ENCODE data around the gene ZNF497. TPM values are rescaled to one million over a fixed set of nuclear protein-coding genes. Genes with fewer than 3 reads are reported as not detected.
A peak's percentile ranks its signal among the peaks of the same experiment; 100 is the strongest.

ZNF497 gene
- total and polyA plus RNA-seq, 2 experiments from 2014 or later: 1.6 to 4.3 TPM

DNA sequence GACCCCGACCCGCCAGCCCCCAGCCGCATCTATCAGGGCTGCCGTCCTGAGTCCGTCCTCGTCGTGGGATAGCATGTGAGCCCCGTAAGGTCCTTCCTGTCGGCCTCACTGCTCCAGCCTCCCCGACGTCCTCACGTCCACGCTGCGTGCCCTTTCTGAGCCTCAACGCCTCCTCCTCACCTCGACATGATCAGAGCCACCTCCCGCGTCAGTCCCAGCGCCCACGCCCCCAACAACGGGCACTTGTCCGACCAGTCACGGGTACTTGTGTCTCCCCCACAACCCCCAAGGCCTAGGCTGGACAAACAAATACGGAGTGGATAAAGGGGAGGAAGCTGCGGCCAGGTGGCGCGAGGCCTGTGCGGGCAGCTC, 665 bp downstream of the ZNF497 start:
- peak overlapping the region; percentile 93 for H3K4me3 ChIP-seq
- peak overlapping the region; percentile 88 for H3K4me2 ChIP-seq
- WGBS (ENCODE audit: low lambda C conversion rate, missing lambda C conversion rate): 3% methylated on average over 27 of the region's 28 CpGs
- peak; percentile 68 for DNase-seq (ENCODE audit: low spot score)
- H3K9me3 ChIP-seq (ENCODE audit: low read depth): no peaks in the 10 kb centered on the region
- H3K36me3 ChIP-seq (replicated peaks; ENCODE audit: insufficient read depth, low read depth): no peaks in the 10 kb centered on the region
- H3K9me2 ChIP-seq (replicated peaks; ENCODE audit: insufficient read depth): no peaks in the 10 kb centered on the region
- TF ChIP-seq, protein P1, sequence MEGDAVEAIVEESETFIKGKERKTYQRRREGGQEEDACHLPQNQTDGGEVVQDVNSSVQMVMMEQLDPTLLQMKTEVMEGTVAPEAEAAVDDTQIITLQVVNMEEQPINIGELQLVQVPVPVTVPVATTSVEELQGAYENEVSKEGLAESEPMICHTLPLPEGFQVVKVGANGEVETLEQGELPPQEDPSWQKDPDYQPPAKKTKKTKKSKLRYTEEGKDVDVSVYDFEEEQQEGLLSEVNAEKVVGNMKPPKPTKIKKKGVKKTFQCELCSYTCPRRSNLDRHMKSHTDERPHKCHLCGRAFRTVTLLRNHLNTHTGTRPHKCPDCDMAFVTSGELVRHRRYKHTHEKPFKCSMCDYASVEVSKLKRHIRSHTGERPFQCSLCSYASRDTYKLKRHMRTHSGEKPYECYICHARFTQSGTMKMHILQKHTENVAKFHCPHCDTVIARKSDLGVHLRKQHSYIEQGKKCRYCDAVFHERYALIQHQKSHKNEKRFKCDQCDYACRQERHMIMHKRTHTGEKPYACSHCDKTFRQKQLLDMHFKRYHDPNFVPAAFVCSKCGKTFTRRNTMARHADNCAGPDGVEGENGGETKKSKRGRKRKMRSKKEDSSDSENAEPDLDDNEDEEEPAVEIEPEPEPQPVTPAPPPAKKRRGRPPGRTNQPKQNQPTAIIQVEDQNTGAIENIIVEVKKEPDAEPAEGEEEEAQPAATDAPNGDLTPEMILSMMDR (IDR thresholded peaks at IDR 0.05; ENCODE audit: poor library complexity): no peak
- TF ChIP-seq EZH2phosphoT487 (IDR thresholded peaks at IDR 0.05; ENCODE audit: low read depth, severe bottlenecking, unreplicated experiment) (no peak), EZH2 (IDR thresholded peaks at IDR 0.05; ENCODE audit: borderline replicate concordance) (no peak)
- H3K27me3 ChIP-seq: no peaks in the 10 kb centered on the region
- peaks cover 8% of the 10 kb centered on the region for H3K79me2 ChIP-seq
- no peaks in the 10 kb centered on the region for H4K20me1 ChIP-seq (ENCODE audit: insufficient read depth, poor library complexity, severe bottlenecking)
- peaks cover 7% of the 10 kb centered on the region for H3K4me1 ChIP-seq (ENCODE audit: insufficient read depth)
- peak overlapping the region; percentile 100 for H3K27ac ChIP-seq
- peak overlapping the region; percentile 93 for H2AFZ ChIP-seq

DNA sequence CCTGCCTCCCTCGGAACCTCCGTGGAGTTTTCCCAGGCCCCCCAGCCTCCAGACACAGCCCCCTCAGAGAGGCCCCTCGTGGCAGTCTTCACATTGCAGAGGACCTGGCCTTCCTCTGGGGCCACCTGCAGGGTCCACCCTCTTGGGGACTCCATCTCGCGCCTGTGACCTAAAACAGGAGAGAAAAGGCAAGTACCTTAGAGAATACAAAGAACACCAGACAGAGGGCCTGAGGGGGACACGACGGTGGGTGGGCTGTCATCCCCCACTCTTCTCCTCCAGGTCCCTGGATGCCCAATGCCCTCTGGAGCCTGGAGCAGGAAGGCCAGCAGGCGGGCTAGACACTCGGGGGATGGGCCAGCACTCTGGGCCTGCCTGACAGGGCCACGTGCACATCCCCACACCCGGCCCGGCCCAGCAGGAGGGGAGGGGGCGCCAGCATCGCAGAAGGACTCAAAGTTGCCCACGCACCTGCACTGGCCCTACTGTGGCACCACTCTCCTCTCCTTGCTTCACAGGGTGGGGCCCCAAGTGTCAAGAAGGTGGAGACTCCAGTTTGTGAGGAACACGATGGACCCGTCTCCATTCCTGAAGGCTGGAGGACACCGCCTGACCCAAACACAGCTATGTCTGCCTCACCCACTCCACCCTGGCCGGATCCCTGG, 4.9 kb downstream of the ZNF497 start:
- TF ChIP-seq, protein P1 (IDR thresholded peaks at IDR 0.05; ENCODE audit: poor library complexity): no peak
- TF ChIP-seq EZH2phosphoT487 (IDR thresholded peaks at IDR 0.05; ENCODE audit: low read depth, severe bottlenecking, unreplicated experiment) (no peak), EZH2 (IDR thresholded peaks at IDR 0.05; ENCODE audit: borderline replicate concordance) (no peak)
- no peaks in the 10 kb centered on the region for H4K20me1 ChIP-seq (ENCODE audit: insufficient read depth, poor library complexity, severe bottlenecking)
- no peaks in the 10 kb centered on the region for H3K9me2 ChIP-seq (replicated peaks; ENCODE audit: insufficient read depth)
- no peaks in the 10 kb centered on the region for H3K27me3 ChIP-seq
- WGBS (ENCODE audit: low lambda C conversion rate, missing lambda C conversion rate): 82% methylated on average over 19 of the region's 19 CpGs
- H3K9me3 ChIP-seq (ENCODE audit: low read depth): no peaks in the 10 kb centered on the region
- peaks cover 7% of the 10 kb centered on the region for H3K4me1 ChIP-seq (ENCODE audit: insufficient read depth)
- H2AFZ ChIP-seq: no peak overlapping the region
- peaks cover 8% of the 10 kb centered on the region for H3K79me2 ChIP-seq
- no peak for DNase-seq (ENCODE audit: low spot score)
- no peaks in the 10 kb centered on the region for H3K36me3 ChIP-seq (replicated peaks; ENCODE audit: insufficient read depth, low read depth)
- H3K27ac ChIP-seq: no peak overlapping the region
- no peak overlapping the region for H3K4me2 ChIP-seq
- H3K4me3 ChIP-seq: no peak overlapping the region

GRCh38 chr19:58356766-58357480, 5.6 kb downstream of the ZNF497 start:
- Histone ChIP-seq H3K4me2 (no peak overlapping the region), H3K27me3 (no peaks in the 10 kb centered on the region), H3K79me2 (peaks cover 8% of the 10 kb centered on the region), H3K4me1 (ENCODE audit: insufficient read depth) (peaks cover 7% of the 10 kb centered on the region), H4K20me1 (ENCODE audit: insufficient read depth, poor library complexity, severe bottlenecking) (no peaks in the 10 kb centered on the region), H3K9me2 (replicated peaks; ENCODE audit: insufficient read depth) (no peaks in the 10 kb centered on the region), H2AFZ (no peak overlapping the region), H3K4me3 (no peak overlapping the region), H3K9me3 (ENCODE audit: low read depth) (no peaks in the 10 kb centered on the region), H3K36me3 (replicated peaks; ENCODE audit: insufficient read depth, low read depth) (no peaks in the 10 kb centered on the region), H3K27ac (no peak overlapping the region)
- WGBS (ENCODE audit: low lambda C conversion rate, missing lambda C conversion rate): 99% methylated on average over 39 of the region's 75 CpGs
- DNase-seq (ENCODE audit: low spot score): no peak
- TF ChIP-seq, protein P1 (IDR thresholded peaks at IDR 0.05; ENCODE audit: poor library complexity): no peak
- TF ChIP-seq EZH2phosphoT487 (IDR thresholded peaks at IDR 0.05; ENCODE audit: low read depth, severe bottlenecking, unreplicated experiment) (no peak), EZH2 (IDR thresholded peaks at IDR 0.05; ENCODE audit: borderline replicate concordance) (no peak)

Measured in hepatocyte (in vitro differentiated cells).